ENCODE results near the gene KRIT1. TPM values are rescaled to one million over a fixed set of nuclear protein-coding genes. Genes with fewer than 3 reads are reported as not detected.

KRIT1 gene
- total and polyA plus RNA-seq, 9 donors, result 29.4 to 65.0 (median 52.3) TPM

GRCh38 chr7:92279396-92280031 lies 33.8 kb upstream of the KRIT1 start:
- H3K27ac ChIP-seq, result no peak overlapping the region
- no peak overlapping the region for H3K4me3 ChIP-seq
- H3K36me3 ChIP-seq, result no peaks in the 10 kb centered on the region
- 32 to 47% (median 42%) methylated on average over 2 of the region's 2 CpGs for WGBS, 3 donors
- H3K9me3 ChIP-seq, result no peaks in the 10 kb centered on the region
- no peak for DNase-seq
- H3K27me3 ChIP-seq, result no peaks in the 10 kb centered on the region
- TF ChIP-seq POLR2A (IDR thresholded peaks at IDR 0.05) (no peak), EP300 (IDR thresholded peaks at IDR 0.05) (no peak)
- TF ChIP-seq, protein P1, sequence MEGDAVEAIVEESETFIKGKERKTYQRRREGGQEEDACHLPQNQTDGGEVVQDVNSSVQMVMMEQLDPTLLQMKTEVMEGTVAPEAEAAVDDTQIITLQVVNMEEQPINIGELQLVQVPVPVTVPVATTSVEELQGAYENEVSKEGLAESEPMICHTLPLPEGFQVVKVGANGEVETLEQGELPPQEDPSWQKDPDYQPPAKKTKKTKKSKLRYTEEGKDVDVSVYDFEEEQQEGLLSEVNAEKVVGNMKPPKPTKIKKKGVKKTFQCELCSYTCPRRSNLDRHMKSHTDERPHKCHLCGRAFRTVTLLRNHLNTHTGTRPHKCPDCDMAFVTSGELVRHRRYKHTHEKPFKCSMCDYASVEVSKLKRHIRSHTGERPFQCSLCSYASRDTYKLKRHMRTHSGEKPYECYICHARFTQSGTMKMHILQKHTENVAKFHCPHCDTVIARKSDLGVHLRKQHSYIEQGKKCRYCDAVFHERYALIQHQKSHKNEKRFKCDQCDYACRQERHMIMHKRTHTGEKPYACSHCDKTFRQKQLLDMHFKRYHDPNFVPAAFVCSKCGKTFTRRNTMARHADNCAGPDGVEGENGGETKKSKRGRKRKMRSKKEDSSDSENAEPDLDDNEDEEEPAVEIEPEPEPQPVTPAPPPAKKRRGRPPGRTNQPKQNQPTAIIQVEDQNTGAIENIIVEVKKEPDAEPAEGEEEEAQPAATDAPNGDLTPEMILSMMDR (IDR thresholded peaks at IDR 0.05), result no peak
- intact Hi-C loops (cut with DNase I), result no loop called here
- H3K4me1 ChIP-seq (ENCODE audit: insufficient read depth), result peaks cover 8% of the 10 kb centered on the region

DNA sequence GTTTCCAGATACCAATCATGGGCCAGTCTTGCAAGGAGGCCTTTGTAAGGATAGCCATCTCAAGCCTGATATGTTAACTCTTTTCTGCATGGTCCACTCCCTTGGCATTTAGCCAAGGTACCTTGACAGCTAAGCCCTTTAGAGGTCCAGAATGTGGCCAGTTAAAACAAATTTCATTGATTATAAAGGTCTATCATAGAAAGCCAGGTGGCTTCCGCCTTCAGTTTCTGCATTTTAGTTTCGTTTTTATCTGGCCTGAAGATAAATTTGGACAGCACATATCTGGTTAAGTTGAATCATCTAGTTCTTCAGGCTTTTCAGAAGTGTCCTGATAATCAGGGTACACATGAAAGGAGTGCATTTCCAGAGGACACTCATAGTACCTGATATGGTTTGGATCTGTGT lies 30.7 kb upstream of the KRIT1 start:
- no peak for DNase-seq
- TF ChIP-seq, protein P1 (IDR thresholded peaks at IDR 0.05), result no peak
- no peak for TF ChIP-seq EP300 (IDR thresholded peaks at IDR 0.05)
- TF ChIP-seq POLR2A (IDR thresholded peaks at IDR 0.05), result no peak
- Histone ChIP-seq H3K36me3 (no peaks in the 10 kb centered on the region), H3K4me1 (ENCODE audit: insufficient read depth) (peaks cover 8% of the 10 kb centered on the region), H3K9me3 (no peaks in the 10 kb centered on the region), H3K27me3 (no peaks in the 10 kb centered on the region), H3K4me3 (no peak overlapping the region), H3K27ac (no peak overlapping the region)
- 60 to 73% (median 71%) methylated on average over 2 of the region's 2 CpGs for WGBS, 3 donors
- intact Hi-C loops (cut with DNase I), result no loop called here

GRCh38 chr7:92275327-92275726 lies 29.6 kb upstream of the KRIT1 start:
- no peak overlapping the region for H3K27ac ChIP-seq
- no peaks in the 10 kb centered on the region for H3K36me3 ChIP-seq
- peaks cover 8% of the 10 kb centered on the region for H3K4me1 ChIP-seq (ENCODE audit: insufficient read depth)
- DNase-seq, result no peak
- WGBS, 3 donors, result 94 to 97% (median 97%) methylated on average over 4 of the region's 4 CpGs
- H3K9me3 ChIP-seq, result no peaks in the 10 kb centered on the region
- no peak overlapping the region for H3K4me3 ChIP-seq
- intact Hi-C loops (cut with DNase I), result no loop called here
- H3K27me3 ChIP-seq, result no peaks in the 10 kb centered on the region
- TF ChIP-seq EP300 (IDR thresholded peaks at IDR 0.05), result no peak
- no peak for TF ChIP-seq POLR2A (IDR thresholded peaks at IDR 0.05)
- TF ChIP-seq, protein P1 (IDR thresholded peaks at IDR 0.05), result no peak

GRCh38 chr7:92268921-92269320 lies 23.2 kb upstream of the KRIT1 start:
- Histone ChIP-seq H3K4me1 (ENCODE audit: insufficient read depth) (no peaks in the 10 kb centered on the region), H3K27ac (no peak overlapping the region), H3K27me3 (no peaks in the 10 kb centered on the region), H3K9me3 (no peaks in the 10 kb centered on the region), H3K36me3 (no peaks in the 10 kb centered on the region), H3K4me3 (no peak overlapping the region)
- intact Hi-C loops (cut with DNase I), result no loop called here
- WGBS, 3 donors, result 88 to 95% (median 92%) methylated on average over 1 of the region's 1 CpG
- TF ChIP-seq, protein P1 (IDR thresholded peaks at IDR 0.05), result no peak
- TF ChIP-seq EP300 (IDR thresholded peaks at IDR 0.05) (no peak), POLR2A (IDR thresholded peaks at IDR 0.05) (no peak)
- DNase-seq, result no peak

Measured in ovary (tissue), 9 donors.